NT2/D1 (cell line): ENCODE measurements around the gene ALKBH2.

Source experiments
- DNase-seq: peaks from one replicate; pipeline ENCODE4 v3.0.0-alpha.2; 2011; ENCODE audit warnings: low read depth, low spot score
- H3K27me3 ChIP-seq: 2 replicates; pipeline ENCODE4 v1.6.0; 2011; ENCODE audit warnings: mild to moderate bottlenecking; ENCODE audit not compliant: insufficient read length, insufficient read depth
- H3K36me3 ChIP-seq: 2 replicates; pipeline ENCODE4 v1.6.1; 2011; ENCODE audit warnings: mild to moderate bottlenecking, low read length, mixed read lengths; ENCODE audit not compliant: insufficient read depth, insufficient read length
- H3K4me1 ChIP-seq: 2 replicates; pipeline ENCODE4 v1.5.1; 2011; ENCODE audit not compliant: insufficient read depth, insufficient read length
- H3K4me3 ChIP-seq: 2 replicates; pipeline ENCODE4 v1.5.1; 2011; ENCODE audit warnings: low read depth; ENCODE audit not compliant: insufficient read length
- H3K9ac ChIP-seq: 2 replicates; pipeline ENCODE4 v1.6.0; 2011; ENCODE audit warnings: low read depth; ENCODE audit not compliant: insufficient read length
- H3K9me3 ChIP-seq: 2 replicates; pipeline ENCODE4 v1.5.1; 2011; ENCODE audit warnings: mild to moderate bottlenecking, low read length; ENCODE audit not compliant: insufficient read depth
- SUZ12 ChIP-seq: IDR thresholded peaks from 2 replicates; pipeline ENCODE4 v1.6.1; 2011; ENCODE audit not compliant: insufficient read length, insufficient read depth; ENCODE audit errors: extremely low read depth
- YY1 ChIP-seq: IDR thresholded peaks from 2 replicates; pipeline ENCODE4 v1.6.1; 2011; ENCODE audit not compliant: insufficient read length, insufficient read depth
- ZNF274 ChIP-seq: IDR thresholded peaks from 2 replicates; pipeline ENCODE4 v1.6.1; 2011; ENCODE audit warnings: mild to moderate bottlenecking, low read depth, low read length

The ALKBH2 gene

DNA sequence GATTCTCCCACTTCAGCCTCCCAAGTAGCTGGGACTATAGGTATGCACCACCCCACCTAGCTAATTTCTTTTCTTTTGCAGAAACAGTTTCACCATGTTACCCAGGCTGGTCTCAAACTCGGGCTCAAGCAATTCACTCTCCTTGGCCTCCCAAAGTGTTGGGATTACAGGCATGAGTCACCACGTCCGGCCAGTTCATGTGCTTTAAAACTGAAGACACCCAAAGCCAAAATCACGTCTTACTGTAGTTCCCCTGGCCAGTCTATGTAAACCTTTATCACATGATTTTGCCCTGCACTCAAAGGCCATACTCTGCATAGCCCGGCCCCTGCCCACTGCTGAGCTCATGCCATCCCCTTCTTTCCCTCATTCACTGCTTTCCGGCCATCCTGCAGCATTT lies 4.5 kb downstream of the ALKBH2 start:
- H3K4me3 ChIP-seq, result no peak overlapping the region
- H3K4me1 ChIP-seq, result peaks cover 6% of the 10 kb centered on the region
- no peaks in the 10 kb centered on the region for H3K27me3 ChIP-seq
- no peak for TF ChIP-seq SUZ12
- TF ChIP-seq ZNF274, result no peak
- no peak for TF ChIP-seq YY1
- peaks cover 35% of the 10 kb centered on the region for H3K36me3 ChIP-seq
- H3K9me3 ChIP-seq, result peaks cover 7% of the 10 kb centered on the region; the same call in 1 of the 2 replicates
- no peak overlapping the region for H3K9ac ChIP-seq
- no peak for DNase-seq

DNA sequence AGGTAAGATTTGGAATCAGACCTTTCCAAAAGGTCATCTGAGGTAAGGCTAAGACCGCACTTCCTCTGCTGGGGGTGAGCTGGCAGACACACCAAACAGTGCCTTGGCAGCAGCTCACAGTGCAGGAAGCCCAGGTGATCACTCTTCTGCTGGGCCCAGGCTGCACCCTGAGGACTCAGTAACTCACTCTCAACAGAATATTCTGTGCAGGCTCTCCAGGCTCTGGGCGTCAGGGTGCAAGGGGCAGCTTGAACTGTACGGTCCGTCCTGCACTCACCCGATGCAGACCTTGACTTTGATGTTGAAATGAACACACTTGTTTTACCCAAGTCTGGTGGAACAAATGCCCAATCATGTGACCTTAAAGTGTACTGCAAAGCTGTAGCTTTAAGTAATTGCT lies 6.0 kb downstream of the ALKBH2 start:
- DNase-seq, result no peak
- Histone ChIP-seq H3K4me1 (no peaks in the 10 kb centered on the region), H3K36me3 (peaks cover 49% of the 10 kb centered on the region), H3K4me3 (no peak overlapping the region), H3K27me3 (no peaks in the 10 kb centered on the region), H3K9me3 (no peaks in the 10 kb centered on the region), H3K9ac (no peak overlapping the region)
- TF ChIP-seq YY1, result no peak
- no peak for TF ChIP-seq SUZ12
- TF ChIP-seq ZNF274, result no peak

DNA sequence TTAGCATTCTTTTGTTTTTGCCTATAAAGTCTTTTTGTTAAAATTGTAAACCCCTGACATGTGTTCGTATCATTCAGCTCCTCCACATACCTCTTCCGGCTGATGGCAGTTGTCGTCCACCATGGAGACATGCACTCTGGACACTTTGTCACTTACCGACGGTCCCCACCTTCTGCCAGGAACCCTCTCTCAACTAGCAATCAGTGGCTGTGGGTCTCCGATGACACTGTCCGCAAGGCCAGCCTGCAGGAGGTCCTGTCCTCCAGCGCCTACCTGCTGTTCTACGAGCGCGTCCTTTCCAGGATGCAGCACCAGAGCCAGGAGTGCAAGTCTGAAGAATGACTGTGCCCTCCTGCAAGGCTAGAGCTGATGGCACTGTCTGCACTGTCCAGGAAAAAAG lies 7.7 kb downstream of the ALKBH2 start:
- no peak overlapping the region for H3K9ac ChIP-seq
- H3K4me1 ChIP-seq, result no peaks in the 10 kb centered on the region
- no peaks in the 10 kb centered on the region for H3K27me3 ChIP-seq
- H3K9me3 ChIP-seq, result no peaks in the 10 kb centered on the region
- no peak overlapping the region for H3K4me3 ChIP-seq
- no peak for TF ChIP-seq SUZ12
- no peak for TF ChIP-seq YY1
- TF ChIP-seq ZNF274, result no peak
- H3K36me3 ChIP-seq, result peaks cover 59% of the 10 kb centered on the region
- no peak for DNase-seq

DNA sequence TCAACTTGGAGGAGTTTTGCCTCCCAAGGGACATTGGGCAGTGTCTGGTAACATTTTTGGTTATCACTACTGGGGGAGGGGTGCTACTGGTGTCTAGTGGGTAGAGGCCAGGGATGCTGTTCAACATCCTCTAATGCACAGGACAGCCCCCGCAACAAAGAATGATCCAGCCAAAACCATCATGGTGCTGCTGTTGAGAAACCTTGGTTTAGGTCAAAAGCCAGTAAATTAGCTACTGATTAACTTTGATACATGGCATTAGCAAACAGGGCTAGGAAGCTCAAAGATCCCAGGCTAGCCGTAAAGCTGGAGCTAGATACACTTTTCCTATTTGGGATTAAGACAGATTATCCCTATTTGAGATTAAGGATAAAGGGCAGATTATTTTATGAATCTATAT lies 8.8 kb downstream of the ALKBH2 start:
- Histone ChIP-seq H3K9ac (no peak overlapping the region), H3K36me3 (peaks cover 55% of the 10 kb centered on the region), H3K4me1 (no peaks in the 10 kb centered on the region), H3K4me3 (no peak overlapping the region), H3K9me3 (no peaks in the 10 kb centered on the region), H3K27me3 (no peaks in the 10 kb centered on the region)
- no peak for TF ChIP-seq ZNF274
- no peak for TF ChIP-seq YY1
- no peak for TF ChIP-seq SUZ12
- no peak for DNase-seq

DNA sequence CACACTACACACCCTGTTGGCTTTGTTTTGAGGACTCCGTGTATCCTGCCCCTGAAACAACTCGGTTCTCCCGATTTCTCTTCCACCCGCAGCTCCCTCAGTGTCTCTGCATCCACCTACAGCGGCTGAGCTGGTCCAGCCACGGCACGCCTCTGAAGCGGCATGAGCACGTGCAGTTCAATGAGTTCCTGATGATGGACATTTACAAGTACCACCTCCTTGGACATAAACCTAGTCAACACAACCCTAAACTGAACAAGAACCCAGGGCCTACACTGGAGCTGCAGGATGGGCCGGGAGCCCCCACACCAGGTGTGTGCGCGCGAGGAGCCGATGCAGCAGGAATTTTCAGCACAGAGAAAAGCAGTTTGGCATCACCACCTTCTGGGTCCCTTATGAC lies 10.5 kb downstream of the ALKBH2 start:
- Histone ChIP-seq H3K27me3 (no peaks in the 10 kb centered on the region), H3K4me3 (no peak overlapping the region), H3K9ac (no peak overlapping the region), H3K4me1 (no peaks in the 10 kb centered on the region), H3K9me3 (no peaks in the 10 kb centered on the region), H3K36me3 (peaks cover 49% of the 10 kb centered on the region)
- TF ChIP-seq YY1 (no peak), ZNF274 (no peak), SUZ12 (no peak)
- no peak for DNase-seq

DNA sequence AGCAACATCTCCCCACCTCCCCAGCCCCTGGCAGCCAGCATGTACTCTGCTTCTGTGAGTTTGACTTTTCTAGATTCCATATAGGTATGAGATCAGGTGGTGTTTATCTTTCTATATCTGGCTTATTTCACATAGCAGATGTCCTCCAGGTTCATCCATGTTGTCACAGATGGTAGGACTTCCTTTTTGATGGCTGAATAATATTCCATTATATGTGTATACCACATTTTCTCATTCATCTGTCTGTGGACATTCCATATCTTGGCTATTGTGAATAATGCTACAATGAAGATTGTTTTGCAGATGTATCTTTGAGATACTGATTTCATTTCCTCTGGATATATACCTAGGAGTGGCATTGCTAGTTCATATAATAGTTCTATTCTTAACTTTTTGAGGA lies 18.4 kb downstream of the ALKBH2 start:
- no peak overlapping the region for H3K9ac ChIP-seq
- no peaks in the 10 kb centered on the region for H3K9me3 ChIP-seq
- H3K4me1 ChIP-seq, result no peaks in the 10 kb centered on the region
- H3K4me3 ChIP-seq, result no peak overlapping the region
- no peak for DNase-seq
- H3K27me3 ChIP-seq, result no peaks in the 10 kb centered on the region
- TF ChIP-seq YY1 (no peak), SUZ12 (no peak), ZNF274 (no peak)
- peaks cover 24% of the 10 kb centered on the region for H3K36me3 ChIP-seq

DNA sequence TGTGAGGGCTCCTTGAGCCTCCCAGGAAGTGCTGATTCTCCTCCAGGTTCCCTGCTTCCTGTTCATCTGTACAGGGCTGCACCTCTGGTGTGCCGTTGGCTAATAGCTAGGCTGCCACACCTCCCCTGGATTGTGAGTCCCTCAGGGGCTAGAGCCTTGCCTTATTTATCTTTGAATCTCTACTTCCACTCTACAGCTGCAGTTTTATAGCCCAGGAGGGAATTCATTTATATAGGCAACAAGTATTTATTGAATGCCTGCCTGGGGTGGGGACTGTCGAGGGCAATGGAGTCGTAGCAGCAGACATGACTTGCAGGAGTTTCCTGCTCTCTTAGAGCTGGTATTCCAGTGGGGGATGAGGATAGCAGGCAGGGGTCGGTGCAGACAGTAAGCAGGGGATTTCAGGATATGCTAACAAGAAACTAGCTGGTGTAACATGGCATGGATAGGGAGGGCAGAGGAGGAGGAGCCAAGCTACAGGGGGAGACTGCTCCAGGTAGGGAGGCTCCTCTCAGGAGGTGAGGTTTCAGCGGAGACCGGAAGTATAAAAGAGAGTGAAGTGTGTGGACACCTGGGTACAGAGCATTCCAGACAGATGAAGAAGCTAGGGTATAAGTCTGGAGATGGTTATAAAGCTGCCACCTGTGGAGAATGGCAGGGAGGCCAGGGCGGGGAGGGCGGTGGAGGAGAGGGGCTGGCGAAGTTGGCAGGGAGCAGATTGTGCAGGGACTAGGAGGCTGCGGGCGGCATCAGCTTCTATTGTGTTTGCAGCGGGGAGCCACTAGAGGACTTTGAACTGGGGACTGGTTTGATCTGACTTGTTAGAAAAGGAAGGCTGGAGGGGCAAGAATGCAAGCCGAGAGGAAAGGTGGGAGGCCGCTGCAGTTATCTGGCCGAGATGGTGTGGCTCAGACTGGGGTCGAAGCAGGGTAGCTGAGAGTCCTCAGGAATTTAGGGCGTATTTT lies 23.7 kb downstream of the ALKBH2 start:
- TF ChIP-seq SUZ12, result no peak
- TF ChIP-seq YY1, result no peak
- TF ChIP-seq ZNF274, result no peak
- Histone ChIP-seq H3K9me3 (no peaks in the 10 kb centered on the region), H3K4me1 (no peaks in the 10 kb centered on the region), H3K9ac (peak overlapping the region; percentile 23), H3K27me3 (no peaks in the 10 kb centered on the region), H3K36me3 (peaks cover 36% of the 10 kb centered on the region), H3K4me3 (no peak overlapping the region)
- peak; percentile 8 for DNase-seq
